AG04449 (cell line): ENCODE data around the gene LRRC46.

Experiments used
- CTCF ChIA-PET: fragments of 350-600 bp; formaldehyde crosslinking; extraction: SDS; loops from one replicate; lab custom pipeline; 2021; ENCODE audit warnings: antibody characterized with exemption; lab: Yijun Ruan, JAX
- POLR2A ChIA-PET: fragments of 400-600, 350-600 bp; formaldehyde crosslinking; extraction: SDS; loops from one replicate; lab custom pipeline; 2020; ENCODE audit warnings: antibody characterized with exemption, inconsistent platforms; lab: Yijun Ruan, JAX
- DNase-seq: peaks from one replicate; pipeline ENCODE4 v3.0.0-alpha.2; 2010; ENCODE audit warnings: low read depth, low spot score
- H3K4me3 ChIP-seq: 2 replicates; pipeline ENCODE4 v1.5.1; 2011; ENCODE audit warnings: low read depth, mild to moderate bottlenecking, control low read depth, low read length
- CTCF ChIP-seq: IDR thresholded peaks from one replicate; pipeline ENCODE4 v1.5.1; 2011; ENCODE audit warnings: mild to moderate bottlenecking, moderate library complexity, low read length, control low read depth, inconsistent platforms; ENCODE audit not compliant: insufficient read depth; ENCODE audit errors: missing control alignments

Gene LRRC46

DNA sequence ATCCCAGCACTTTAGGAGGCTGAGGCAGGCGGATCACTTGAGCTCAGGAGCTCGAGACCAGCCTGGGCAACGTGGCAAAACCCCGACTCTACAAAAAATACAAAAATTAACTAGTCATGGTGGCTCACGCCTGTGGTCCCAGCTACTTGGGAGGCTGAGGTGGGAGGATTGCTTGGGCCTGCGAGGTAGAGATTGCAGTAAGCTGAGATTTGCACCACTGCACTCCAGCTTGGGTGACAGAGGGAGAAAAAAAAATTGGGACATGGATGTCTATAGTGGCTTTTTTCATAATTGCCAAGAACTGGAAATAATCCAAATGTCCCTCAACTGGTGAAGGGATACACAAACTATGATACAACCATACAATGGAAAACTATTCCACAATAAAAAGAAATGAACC lies 38.5 kb upstream of the LRRC46 start:
- no peak for DNase-seq
- CTCF ChIA-PET = interaction anchor here (1.3 to 1.4 kb wide), 2 partner anchors 8 to 94 kb away, joined by 4 read pairs; no protein-coding TSS in a partner anchor
- no peak for TF ChIP-seq CTCF
- POLR2A ChIA-PET = no interaction called here
- H3K4me3 ChIP-seq = no peak overlapping the region

- CTCF ChIA-PET = interaction anchor here (1.1 to 1.6 kb wide), 4 partner anchors 11 to 134 kb away, joined by 3 to 6 read pairs (median 4); no protein-coding TSS in a partner anchor
- POLR2A ChIA-PET = interaction anchor here (0.6 kb wide), 1 partner anchor 143 kb away, joined by 5 read pairs; no protein-coding TSS in a partner anchor
- H3K4me3 ChIP-seq = no peak overlapping the region
- no peak for TF ChIP-seq CTCF
- no peak for DNase-seq
Measured at GRCh38 chr17:47797797-47798196, 33.7 kb upstream of the LRRC46 start.

DNA sequence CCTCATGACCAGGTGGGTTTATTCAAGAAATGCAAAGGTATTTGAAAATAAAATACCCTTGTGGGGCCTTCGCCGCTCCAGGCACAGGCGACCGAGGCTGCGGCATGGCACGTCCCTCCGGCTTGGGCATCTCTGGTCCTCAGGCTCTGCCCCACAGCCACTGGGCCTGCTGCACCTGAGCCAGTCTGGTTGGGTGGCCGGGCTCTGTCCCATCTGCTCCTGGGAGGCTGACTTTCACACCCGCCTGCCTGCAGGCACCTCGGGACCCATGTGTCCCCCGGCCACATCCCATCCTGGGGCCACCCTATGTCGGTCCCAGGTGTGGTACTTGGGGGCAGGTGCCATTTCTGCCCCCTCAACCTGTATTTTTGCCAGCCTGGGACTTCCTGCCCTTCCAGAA lies 30.8 kb upstream of the LRRC46 start:
- no peak overlapping the region for H3K4me3 ChIP-seq
- no peak for DNase-seq
- ChIA-PET POLR2A (interaction anchor here (0.6 kb wide), 1 partner anchor 156 kb away, joined by 3 read pairs; no protein-coding TSS in a partner anchor), CTCF (interaction anchor here (1.4 to 3.4 kb wide), 6 partner anchors 8 to 135 kb away, joined by 4 to 16 read pairs (median 6); no protein-coding TSS in a partner anchor)
- no peak for TF ChIP-seq CTCF

GRCh38 chr17:47801176-47801765 lies 30.2 kb upstream of the LRRC46 start:
- DNase-seq = no peak
- H3K4me3 ChIP-seq = no peak overlapping the region
- POLR2A ChIA-PET = interaction anchor here (0.6 kb wide), 1 partner anchor 156 kb away, joined by 3 read pairs; no protein-coding TSS in a partner anchor
- no peak for TF ChIP-seq CTCF
- CTCF ChIA-PET = interaction anchor here (0.7 to 3.4 kb wide), 16 partner anchors 9 to 135 kb away, joined by 3 to 16 read pairs (median 4); no protein-coding TSS in a partner anchor

DNA sequence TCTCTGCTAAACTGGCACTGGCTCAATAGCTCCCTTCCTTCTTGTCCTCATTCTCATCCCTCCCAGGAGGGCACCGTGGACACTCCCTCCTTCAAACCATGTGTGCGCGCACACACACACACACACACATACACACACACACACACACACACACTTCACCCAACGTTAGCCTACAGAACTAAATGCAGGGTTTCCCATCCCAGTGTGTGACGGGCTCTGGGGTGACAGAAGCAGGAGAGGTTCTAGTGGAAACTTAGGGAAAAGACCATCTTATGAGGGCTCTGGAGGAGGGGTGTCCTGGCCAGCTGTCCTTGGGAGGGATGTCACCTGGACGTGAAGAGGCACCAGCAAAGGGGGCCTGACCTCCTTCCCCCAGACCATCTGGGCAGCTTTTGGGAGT lies 29.6 kb upstream of the LRRC46 start:
- DNase-seq = no peak
- TF ChIP-seq CTCF = no peak
- CTCF ChIA-PET = interaction anchor here (0.7 to 3.4 kb wide), 17 partner anchors 9 to 136 kb away, joined by 3 to 16 read pairs (median 5); no protein-coding TSS in a partner anchor
- POLR2A ChIA-PET = no interaction called here
- H3K4me3 ChIP-seq = no peak overlapping the region

DNA sequence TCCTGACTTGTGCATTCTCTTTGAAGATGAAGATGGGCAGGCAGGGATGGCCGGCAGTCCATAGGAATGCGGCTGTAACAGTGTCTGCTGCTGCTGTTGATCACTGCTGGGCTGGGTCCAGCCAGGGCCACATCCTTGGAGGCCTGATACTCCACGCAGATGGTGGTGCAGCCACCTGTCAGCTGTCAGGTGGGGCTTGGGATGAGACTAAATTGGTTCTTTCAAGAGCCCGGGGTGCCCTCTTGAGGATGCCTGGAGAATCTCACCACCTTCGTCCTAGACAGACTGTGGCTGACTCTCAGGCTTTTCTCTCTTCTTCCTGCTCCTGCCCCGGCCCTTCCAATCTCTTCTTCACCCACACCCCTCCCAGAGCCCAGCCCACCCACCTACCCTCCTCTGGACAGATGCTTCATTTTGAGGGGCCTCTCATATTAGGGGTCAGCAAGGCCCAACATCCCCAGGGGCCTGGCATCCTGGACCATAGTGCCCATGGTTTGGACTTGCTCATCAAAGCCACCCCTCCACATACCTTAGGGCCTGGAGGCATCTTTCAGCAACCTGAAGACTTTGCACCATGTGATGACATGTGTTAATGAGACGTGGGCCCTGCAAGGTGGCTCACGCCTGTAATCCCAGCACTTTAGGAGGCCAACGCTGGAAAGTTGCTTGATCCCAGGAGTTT lies 29.0 kb upstream of the LRRC46 start:
- DNase-seq = no peak
- H3K4me3 ChIP-seq = no peak overlapping the region
- ChIA-PET POLR2A (no interaction called here), CTCF (interaction anchor here (0.7 to 3.4 kb wide), 17 partner anchors 8 to 136 kb away, joined by 3 to 16 read pairs (median 5); no protein-coding TSS in a partner anchor)
- TF ChIP-seq CTCF = peak; percentile 69
